K562 (cell line): ENCODE measurements around the gene SLC16A5. TPM values are rescaled to one million over a fixed set of nuclear protein-coding genes. Genes with fewer than 3 reads are reported as not detected.

Experiments
- ARHGAP35 ChIP-seq: fragments of 450-650 bp; IDR thresholded peaks from 2 replicates; pipeline ENCODE4 v1.6.1; 2018; ENCODE audit not compliant: partially characterized antibody
- ATF1 ChIP-seq, 2 experiments: fragments of 450-650 bp in 1 of 2; IDR thresholded peaks; 2 replicates each; pipeline ENCODE4 v1.6.1; 2016; ENCODE audit warnings: missing compliant biosample characterization in 1 of 2, missing genetic modification characterization in 1 of 2
- ATF7 ChIP-seq: fragments of 450-650 bp; IDR thresholded peaks from 2 replicates; pipeline ENCODE4 v1.7.1; 2014; ENCODE audit warnings: mild to moderate bottlenecking, moderate library complexity
- CBX8 ChIP-seq: fragments of 200-600 bp; sonication (generic); IDR thresholded peaks from 2 replicates; pipeline ENCODE4 v1.6.1; 2012; ENCODE audit warnings: borderline replicate concordance, mixed run types, low read depth, mild to moderate bottlenecking, moderate library complexity, mixed read lengths, low read length, control low read depth, inconsistent platforms; ENCODE audit not compliant: poor library complexity, severe bottlenecking; ENCODE audit errors: extremely low read depth
- CEBPG ChIP-seq, 3 experiments: fragments of 200-800 bp in 1 of 3; sonication (Bioruptor generic) in 1 of 3; sonication (generic) in 1 of 3; formaldehyde crosslinking in 1 of 3; IDR thresholded peaks in 2 of 3; conservative IDR thresholded peaks in 1 of 3; 2 replicates each; pipeline versions ENCODE4 v1.6.1 to v1.8.0; 2016 to 2022; ENCODE audit warnings: missing compliant biosample characterization in 2 of 3, missing genetic modification characterization in 2 of 3, mild to moderate bottlenecking in 1 of 3, missing genetic modification reagents in 1 of 3
- DMBX1 ChIP-seq: fragments of 250-450 bp; sonication (Bioruptor Pico); IDR thresholded peaks from 2 replicates; pipeline ENCODE4 v1.8.0; 2022; ENCODE audit warnings: inconsistent platforms, mild to moderate bottlenecking, moderate library complexity, borderline replicate concordance
- DNMT1 ChIP-seq: fragments of 450-650 bp; IDR thresholded peaks from 2 replicates; pipeline ENCODE4 v1.6.1; 2016; ENCODE audit warnings: antibody characterized with exemption, mild to moderate bottlenecking
- ELF2 ChIP-seq: fragments of 250-450 bp; sonication (Bioruptor Pico); IDR thresholded peaks from 2 replicates; pipeline ENCODE4 v1.5.0; 2021; ENCODE audit warnings: mild to moderate bottlenecking
- HDAC6 ChIP-seq: IDR thresholded peaks from 2 replicates; pipeline ENCODE4 v1.6.1; 2012; ENCODE audit warnings: low read depth, mild to moderate bottlenecking, control low read depth, inconsistent platforms, low read length, moderate library complexity
- HSF4 ChIP-seq: fragments of 250-450 bp; sonication (Bioruptor Pico); IDR thresholded peaks from 2 replicates; pipeline ENCODE4 v2.1.2; 2022; ENCODE audit warnings: mild to moderate bottlenecking, moderate library complexity, borderline replicate concordance
- JUNB ChIP-seq: fragments of 450-650 bp; formaldehyde crosslinking; conservative IDR thresholded peaks from 2 replicates; pipeline ENCODE4 v1.4.0; 2020; ENCODE audit warnings: mild to moderate bottlenecking
- KDM2B ChIP-seq: fragments of 250-450 bp; sonication (Bioruptor Pico); IDR thresholded peaks from 2 replicates; pipeline ENCODE4 v1.8.0; 2021; ENCODE audit warnings: mild to moderate bottlenecking, moderate library complexity
- MIER1 ChIP-seq: fragments of 450-650 bp; IDR thresholded peaks from 2 replicates; pipeline ENCODE4 v1.6.1; 2016; ENCODE audit warnings: antibody characterized with exemption, mild to moderate bottlenecking, low read depth
- NFXL1 ChIP-seq: fragments of 450-650 bp; formaldehyde crosslinking; IDR thresholded peaks from 2 replicates; pipeline ENCODE4 v1.4.0; 2021; ENCODE audit warnings: mild to moderate bottlenecking
- POLR3G ChIP-seq: IDR thresholded peaks from 2 replicates; pipeline ENCODE4 v1.6.1; 2011; ENCODE audit not compliant: insufficient read length, insufficient replicate concordance; ENCODE audit errors: extremely low read depth
- RBBP5 ChIP-seq: fragments of 200-600 bp; sonication (generic); IDR thresholded peaks from 2 replicates; pipeline ENCODE4 v1.6.1; 2012; ENCODE audit warnings: borderline replicate concordance, mild to moderate bottlenecking, low read length, control low read depth, inconsistent platforms; ENCODE audit not compliant: insufficient read depth, poor library complexity, severe bottlenecking
- RHOXF2B ChIP-seq: fragments of 250-450 bp; sonication (Bioruptor Pico); conservative IDR thresholded peaks from 2 replicates; pipeline ENCODE4 v1.5.1; 2021
- SLC30A9 ChIP-seq: fragments of 250-450 bp; sonication (Bioruptor Pico); IDR thresholded peaks from 2 replicates; pipeline ENCODE4 v1.8.0; 2022; ENCODE audit warnings: mild to moderate bottlenecking, moderate library complexity
- ZNF124 ChIP-seq: sonication (generic); formaldehyde crosslinking; IDR thresholded peaks from 2 replicates; pipeline ENCODE4 v1.8.1; 2022; ENCODE audit warnings: missing genetic modification reagents
- ZNF24 ChIP-seq: fragments of 450-650 bp; IDR thresholded peaks from 2 replicates; pipeline ENCODE4 v1.6.1; 2016
- ZNF431 ChIP-seq: sonication (generic); formaldehyde crosslinking; IDR thresholded peaks from 2 replicates; pipeline ENCODE4 v1.8.0; 2022; ENCODE audit warnings: mild to moderate bottlenecking, missing genetic modification reagents
- ZNF589 ChIP-seq: fragments of 200-800 bp; sonication (Bioruptor generic); IDR thresholded peaks from 2 replicates; pipeline ENCODE4 v1.6.1; 2016; ENCODE audit warnings: low read depth, missing genetic modification characterization, missing compliant biosample characterization
- ZZZ3 ChIP-seq: fragments of 450-650 bp; IDR thresholded peaks from 2 replicates; pipeline ENCODE4 v1.6.1; 2016; ENCODE audit warnings: antibody characterized with exemption, mild to moderate bottlenecking, moderate library complexity
- polyA plus RNA-seq, 8 experiments: library from polyadenylated mRNA; depleted of rRNA in 4 of 8; stranded (reverse) in 5 of 8; unstranded in 3 of 8; fragments of >200 nt; fragmentation: Nextera tagmentation in 2 of 8; fragmentation: Illumina TruSeq in 1 of 8; extraction: Ambion mirVana in 2 of 8; extraction: Trizol in 1 of 8; gene quantifications; 2 replicates each; pipeline versions ENCODE4 v1.2.1 to v1.2.3, GENCODE V29; 2011 to 2014; ENCODE audit warnings: inconsistent platforms in 1 of 8, missing spikeins in 1 of 8
- total RNA-seq, 7 experiments: library from RNA; depleted of rRNA in 6 of 7; stranded (reverse); fragments of >200 nt in 6 of 7; fragmentation: Illumina TruSeq in 2 of 7; extraction: Trizol in 2 of 7; gene quantifications; 2 replicates each; pipeline versions ENCODE4 v1.2.1 to v1.2.3, GENCODE V29; 2011 to 2021; ENCODE audit warnings: low replicate concordance in 1 of 7
- TF ChIP-seq, protein P1 (sequence below), 2 experiments: IDR thresholded peaks; 2 replicates each; pipeline ENCODE4 v1.6.1; 2011; ENCODE audit warnings: borderline replicate concordance in 1 of 2, control low read depth in 1 of 2, low read depth in 1 of 2, low read length in 1 of 2, mild to moderate bottlenecking in 1 of 2, mixed read lengths in 1 of 2, moderate library complexity in 1 of 2; ENCODE audit not compliant: insufficient read depth in 1 of 2, insufficient read length in 1 of 2, poor library complexity in 1 of 2, severe bottlenecking in 1 of 2; ENCODE audit errors: extremely low read depth in 1 of 2
- TF ChIP-seq, protein P2 (sequence below): fragments of 250-450 bp; sonication (Bioruptor Pico); IDR thresholded peaks from 2 replicates; pipeline ENCODE4 v1.8.0; 2022; ENCODE audit warnings: moderate library complexity, mild to moderate bottlenecking, inconsistent platforms
- TF ChIP-seq, protein P3 (sequence below): IDR thresholded peaks from 2 replicates; pipeline ENCODE4 v1.6.1; 2011; ENCODE audit warnings: borderline replicate concordance, low read depth, mild to moderate bottlenecking, moderate library complexity, low read length; ENCODE audit not compliant: insufficient read depth, poor library complexity, severe bottlenecking

SLC16A5 gene
- total and polyA plus RNA-seq, 9 of the 15 experiments (the other 6 are each of a cell fraction or from before 2014, with no cell fraction given) = 0.06 to 2.6 (median 0.91) TPM

DNA sequence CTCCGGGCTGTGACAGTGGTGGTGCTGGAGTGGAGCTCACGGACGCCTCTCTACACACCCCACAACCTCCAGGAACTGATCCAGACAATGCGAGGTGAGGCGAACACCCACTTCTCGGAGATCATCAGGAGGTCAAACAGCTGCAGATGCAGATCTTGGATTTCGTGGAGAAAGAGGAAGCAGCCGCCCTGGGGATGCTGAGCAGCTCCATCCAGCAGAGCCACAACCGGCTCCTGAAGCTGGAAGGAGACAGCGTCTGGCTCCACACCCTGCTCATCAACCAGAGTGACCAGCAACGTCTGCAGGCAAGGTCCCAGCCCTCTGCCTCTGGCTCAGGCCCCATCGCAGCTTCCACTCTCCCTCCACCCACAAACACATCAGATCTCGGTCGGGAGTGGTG is 13.2 kb upstream of the SLC16A5 start (continued):
- TF ChIP-seq POLR3G = no peak
- no peak for TF ChIP-seq RHOXF2B (CRISPR knock-in tag)
- TF ChIP-seq ZZZ3 = no peak
- TF ChIP-seq ZNF24 = no peak
- TF ChIP-seq HDAC6 = no peak
- no peak for TF ChIP-seq KDM2B (CRISPR knock-in tag)
- TF ChIP-seq JUNB (CRISPR knock-in tag) = no peak
- no peak for TF ChIP-seq DMBX1 (CRISPR knock-in tag)
- TF ChIP-seq HSF4 = no peak
- TF ChIP-seq DNMT1 = no peak
- no peak for TF ChIP-seq SLC30A9
- TF ChIP-seq, protein P1, sequence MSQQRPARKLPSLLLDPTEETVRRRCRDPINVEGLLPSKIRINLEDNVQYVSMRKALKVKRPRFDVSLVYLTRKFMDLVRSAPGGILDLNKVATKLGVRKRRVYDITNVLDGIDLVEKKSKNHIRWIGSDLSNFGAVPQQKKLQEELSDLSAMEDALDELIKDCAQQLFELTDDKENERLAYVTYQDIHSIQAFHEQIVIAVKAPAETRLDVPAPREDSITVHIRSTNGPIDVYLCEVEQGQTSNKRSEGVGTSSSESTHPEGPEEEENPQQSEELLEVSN (IDR thresholded peaks at IDR 0.05; ENCODE audit: borderline replicate concordance in 1 of 2, extremely low read depth in 1 of 2, insufficient read depth in 1 of 2, insufficient read length in 1 of 2, low read depth in 1 of 2, low read length in 1 of 2, poor library complexity in 1 of 2, severe bottlenecking in 1 of 2) = no peak
- TF ChIP-seq ZNF124 (CRISPR knock-in tag) = no peak
- no peak for TF ChIP-seq NFXL1 (CRISPR knock-in tag)
- no peak for TF ChIP-seq ELF2
- TF ChIP-seq, protein P2, sequence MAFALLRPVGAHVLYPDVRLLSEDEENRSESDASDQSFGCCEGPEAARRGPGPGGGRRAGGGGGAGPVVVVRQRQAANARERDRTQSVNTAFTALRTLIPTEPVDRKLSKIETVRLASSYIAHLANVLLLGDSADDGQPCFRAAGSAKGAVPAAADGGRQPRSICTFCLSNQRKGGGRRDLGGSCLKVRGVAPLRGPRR (CRISPR knock-in tag) = no peak
- TF ChIP-seq CEBPG (CRISPR knock-in tag; IDR thresholded peaks at IDR 0.05) = no peak
- no peak for TF ChIP-seq CEBPG (tag; conservative IDR thresholded peaks at IDR 0.05 in 1 of 2, IDR thresholded peaks at IDR 0.05 in 1 of 2)
- TF ChIP-seq ATF1 (CRISPR knock-in tag; IDR thresholded peaks at IDR 0.05) = no peak
- no peak for TF ChIP-seq ATF1 (tag; IDR thresholded peaks at IDR 0.05)
- TF ChIP-seq ARHGAP35 = no peak
- TF ChIP-seq, protein P3, sequence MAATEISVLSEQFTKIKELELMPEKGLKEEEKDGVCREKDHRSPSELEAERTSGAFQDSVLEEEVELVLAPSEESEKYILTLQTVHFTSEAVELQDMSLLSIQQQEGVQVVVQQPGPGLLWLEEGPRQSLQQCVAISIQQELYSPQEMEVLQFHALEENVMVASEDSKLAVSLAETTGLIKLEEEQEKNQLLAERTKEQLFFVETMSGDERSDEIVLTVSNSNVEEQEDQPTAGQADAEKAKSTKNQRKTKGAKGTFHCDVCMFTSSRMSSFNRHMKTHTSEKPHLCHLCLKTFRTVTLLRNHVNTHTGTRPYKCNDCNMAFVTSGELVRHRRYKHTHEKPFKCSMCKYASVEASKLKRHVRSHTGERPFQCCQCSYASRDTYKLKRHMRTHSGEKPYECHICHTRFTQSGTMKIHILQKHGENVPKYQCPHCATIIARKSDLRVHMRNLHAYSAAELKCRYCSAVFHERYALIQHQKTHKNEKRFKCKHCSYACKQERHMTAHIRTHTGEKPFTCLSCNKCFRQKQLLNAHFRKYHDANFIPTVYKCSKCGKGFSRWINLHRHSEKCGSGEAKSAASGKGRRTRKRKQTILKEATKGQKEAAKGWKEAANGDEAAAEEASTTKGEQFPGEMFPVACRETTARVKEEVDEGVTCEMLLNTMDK = no peak
- TF ChIP-seq ZNF589 (CRISPR knock-in tag) = no peak
- TF ChIP-seq ATF7 = 0 out of 2 replicates have a peak, but pooled peaks have one; percentile 19
- no peak for TF ChIP-seq ZNF431 (CRISPR knock-in tag)
- TF ChIP-seq RBBP5 = no peak
- no peak for TF ChIP-seq CBX8
- TF ChIP-seq MIER1 = no peak
